ENCODE measurements around the gene MRPL36. TPM values are rescaled to one million over a fixed set of nuclear protein-coding genes. Genes with fewer than 3 reads are reported as not detected.

Gene MRPL36
- total and polyA plus RNA-seq, 2 experiments from 2014 or later, result 47.5 to 149 TPM

GRCh38 chr5:1801222-1801966 is 1.8 kb upstream of the MRPL36 start, which contains the start of gene NDUFS6:
NDUFS6 (plus strand) TSS chr5:1801407; CDS start chr5:1801418, 11 bp downstream.
- Histone ChIP-seq H3K4me1 (ENCODE audit: insufficient read depth) (peaks cover 7% of the 10 kb centered on the region), H4K20me1 (replicated peaks; ENCODE audit: insufficient read depth) (peaks cover 13% of the 10 kb centered on the region), H3K79me2 (replicated peaks; ENCODE audit: insufficient read depth) (peaks cover 69% of the 10 kb centered on the region), H3K36me3 (ENCODE audit: insufficient read depth) (peaks cover 31% of the 10 kb centered on the region), H2AFZ (peak within 1 kb of the TSS; percentile 57), H3K4me2 (peak within 1 kb of the TSS; percentile 98), H3K27ac (ENCODE audit: low read depth) (peak within 1 kb of the TSS; percentile 89), H3K4me3 (peak within 1 kb of the TSS; percentile 78), H3K9me2 (ENCODE audit: insufficient read depth) (no peaks in the 10 kb centered on the region), H3K27me3 (ENCODE audit: insufficient read depth) (no peaks in the 10 kb centered on the region), H3F3A (replicated peaks; ENCODE audit: low read depth) (no peaks in the 10 kb centered on the region)
- Mint-ChIP-seq H3K36me3 (ENCODE audit: low read depth) (peaks cover 71% of the 10 kb centered on the region), H3K9me3 (no peaks in the 10 kb centered on the region), H3K4me3 (peak within 1 kb of the TSS; percentile 98), H3K4me1 (peaks cover 18% of the 10 kb centered on the region), H3K27me3 (ENCODE audit: insufficient read depth, low read depth, poor library complexity) (peaks cover 9% of the 10 kb centered on the region), H3K27ac (peak within 1 kb of the TSS; percentile 99)
- ATAC-seq (peak; percentile 47), DNase-seq (ENCODE audit: low spot score) (peak; percentile 80)
- no peak for TF ChIP-seq STAT1 (IDR thresholded peaks at IDR 0.05; ENCODE audit: unreplicated experiment)
- TF ChIP-seq CTCF (conservative IDR thresholded peaks at IDR 0.05; ENCODE audit: low read depth in 2 of 2), result no peak
- TF ChIP-seq EZH2phosphoT487 (IDR thresholded peaks at IDR 0.05; ENCODE audit: unreplicated experiment), result no peak
- TF ChIP-seq NANOG (IDR thresholded peaks at IDR 0.05; ENCODE audit: borderline replicate concordance), result no peak
- TF ChIP-seq, protein P1, sequence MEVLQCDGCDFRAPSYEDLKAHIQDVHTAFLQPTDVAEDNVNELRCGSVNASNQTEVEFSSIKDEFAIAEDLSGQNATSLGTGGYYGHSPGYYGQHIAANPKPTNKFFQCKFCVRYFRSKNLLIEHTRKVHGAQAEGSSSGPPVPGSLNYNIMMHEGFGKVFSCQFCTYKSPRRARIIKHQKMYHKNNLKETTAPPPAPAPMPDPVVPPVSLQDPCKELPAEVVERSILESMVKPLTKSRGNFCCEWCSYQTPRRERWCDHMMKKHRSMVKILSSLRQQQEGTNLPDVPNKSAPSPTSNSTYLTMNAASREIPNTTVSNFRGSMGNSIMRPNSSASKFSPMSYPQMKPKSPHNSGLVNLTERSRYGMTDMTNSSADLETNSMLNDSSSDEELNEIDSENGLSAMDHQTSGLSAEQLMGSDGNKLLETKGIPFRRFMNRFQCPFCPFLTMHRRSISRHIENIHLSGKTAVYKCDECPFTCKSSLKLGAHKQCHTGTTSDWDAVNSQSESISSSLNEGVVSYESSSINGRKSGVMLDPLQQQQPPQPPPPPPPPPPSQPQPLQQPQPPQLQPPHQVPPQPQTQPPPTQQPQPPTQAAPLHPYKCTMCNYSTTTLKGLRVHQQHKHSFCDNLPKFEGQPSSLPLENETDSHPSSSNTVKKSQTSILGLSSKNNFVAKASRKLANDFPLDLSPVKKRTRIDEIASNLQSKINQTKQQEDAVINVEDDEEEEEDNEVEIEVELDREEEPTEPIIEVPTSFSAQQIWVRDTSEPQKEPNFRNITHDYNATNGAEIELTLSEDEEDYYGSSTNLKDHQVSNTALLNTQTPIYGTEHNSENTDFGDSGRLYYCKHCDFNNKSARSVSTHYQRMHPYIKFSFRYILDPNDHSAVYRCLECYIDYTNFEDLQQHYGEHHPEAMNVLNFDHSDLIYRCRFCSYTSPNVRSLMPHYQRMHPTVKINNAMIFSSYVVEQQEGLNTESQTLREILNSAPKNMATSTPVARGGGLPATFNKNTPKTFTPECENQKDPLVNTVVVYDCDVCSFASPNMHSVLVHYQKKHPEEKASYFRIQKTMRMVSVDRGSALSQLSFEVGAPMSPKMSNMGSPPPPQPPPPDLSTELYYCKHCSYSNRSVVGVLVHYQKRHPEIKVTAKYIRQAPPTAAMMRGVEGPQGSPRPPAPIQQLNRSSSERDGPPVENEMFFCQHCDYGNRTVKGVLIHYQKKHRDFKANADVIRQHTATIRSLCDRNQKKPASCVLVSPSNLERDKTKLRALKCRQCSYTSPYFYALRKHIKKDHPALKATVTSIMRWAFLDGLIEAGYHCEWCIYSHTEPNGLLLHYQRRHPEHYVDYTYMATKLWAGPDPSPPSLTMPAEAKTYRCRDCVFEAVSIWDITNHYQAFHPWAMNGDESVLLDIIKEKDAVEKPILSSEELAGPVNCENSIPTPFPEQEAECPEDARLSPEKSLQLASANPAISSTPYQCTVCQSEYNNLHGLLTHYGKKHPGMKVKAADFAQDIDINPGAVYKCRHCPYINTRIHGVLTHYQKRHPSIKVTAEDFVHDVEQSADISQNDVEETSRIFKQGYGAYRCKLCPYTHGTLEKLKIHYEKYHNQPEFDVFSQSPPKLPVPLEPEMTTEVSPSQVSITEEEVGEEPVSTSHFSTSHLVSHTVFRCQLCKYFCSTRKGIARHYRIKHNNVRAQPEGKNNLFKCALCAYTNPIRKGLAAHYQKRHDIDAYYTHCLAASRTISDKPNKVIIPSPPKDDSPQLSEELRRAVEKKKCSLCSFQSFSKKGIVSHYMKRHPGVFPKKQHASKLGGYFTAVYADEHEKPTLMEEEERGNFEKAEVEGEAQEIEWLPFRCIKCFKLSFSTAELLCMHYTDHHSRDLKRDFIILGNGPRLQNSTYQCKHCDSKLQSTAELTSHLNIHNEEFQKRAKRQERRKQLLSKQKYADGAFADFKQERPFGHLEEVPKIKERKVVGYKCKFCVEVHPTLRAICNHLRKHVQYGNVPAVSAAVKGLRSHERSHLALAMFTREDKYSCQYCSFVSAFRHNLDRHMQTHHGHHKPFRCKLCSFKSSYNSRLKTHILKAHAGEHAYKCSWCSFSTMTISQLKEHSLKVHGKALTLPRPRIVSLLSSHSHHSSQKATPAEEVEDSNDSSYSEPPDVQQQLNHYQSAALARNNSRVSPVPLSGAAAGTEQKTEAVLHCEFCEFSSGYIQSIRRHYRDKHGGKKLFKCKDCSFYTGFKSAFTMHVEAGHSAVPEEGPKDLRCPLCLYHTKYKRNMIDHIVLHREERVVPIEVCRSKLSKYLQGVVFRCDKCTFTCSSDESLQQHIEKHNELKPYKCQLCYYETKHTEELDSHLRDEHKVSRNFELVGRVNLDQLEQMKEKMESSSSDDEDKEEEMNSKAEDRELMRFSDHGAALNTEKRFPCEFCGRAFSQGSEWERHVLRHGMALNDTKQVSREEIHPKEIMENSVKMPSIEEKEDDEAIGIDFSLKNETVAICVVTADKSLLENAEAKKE (CRISPR knock-in tag; IDR thresholded peaks at IDR 0.05), result no peak
- no peak for TF ChIP-seq ZNF114 (CRISPR knock-in tag; IDR thresholded peaks at IDR 0.05)
- TF ChIP-seq, protein P2, sequence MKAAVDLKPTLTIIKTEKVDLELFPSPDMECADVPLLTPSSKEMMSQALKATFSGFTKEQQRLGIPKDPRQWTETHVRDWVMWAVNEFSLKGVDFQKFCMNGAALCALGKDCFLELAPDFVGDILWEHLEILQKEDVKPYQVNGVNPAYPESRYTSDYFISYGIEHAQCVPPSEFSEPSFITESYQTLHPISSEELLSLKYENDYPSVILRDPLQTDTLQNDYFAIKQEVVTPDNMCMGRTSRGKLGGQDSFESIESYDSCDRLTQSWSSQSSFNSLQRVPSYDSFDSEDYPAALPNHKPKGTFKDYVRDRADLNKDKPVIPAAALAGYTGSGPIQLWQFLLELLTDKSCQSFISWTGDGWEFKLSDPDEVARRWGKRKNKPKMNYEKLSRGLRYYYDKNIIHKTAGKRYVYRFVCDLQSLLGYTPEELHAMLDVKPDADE (IDR thresholded peaks at IDR 0.05), result peak; percentile 5; the same call in 1 of the 2 replicates
- TF ChIP-seq EZH2 (IDR thresholded peaks at IDR 0.05; ENCODE audit: low read depth, unreplicated experiment), result no peak
- no peak for TF ChIP-seq JUNB (IDR thresholded peaks at IDR 0.05; ENCODE audit: unreplicated experiment)
- no peak for TF ChIP-seq REST (IDR thresholded peaks at IDR 0.05; ENCODE audit: unreplicated experiment)
- peak; percentile 87 for TF ChIP-seq POLR2AphosphoS5 (IDR thresholded peaks at IDR 0.05; ENCODE audit: low read depth)
- peak; percentile 31; the same call in 1 of the 2 replicates for TF ChIP-seq CREB1 (CRISPR knock-in tag; IDR thresholded peaks at IDR 0.05; ENCODE audit: low read depth)
- no peak for TF ChIP-seq ZNF331 (CRISPR knock-in tag; IDR thresholded peaks at IDR 0.05; ENCODE audit: low read depth)

All from GM23338 (cell line).